Cardiac fibroblast (primary cell): ENCODE data around the gene SLC39A11.

Experiments
- DNase-seq, 2 donors: peaks; one replicate each; pipeline versions ENCODE4 v3.0.0 to v3.0.0-alpha.2; 2010; ENCODE audit warnings: low read depth in 2 of 2
- H3K4me3 ChIP-seq, 2 donors: replicated peaks in 1 of 2; 1 replicate in 1 of 2; 2 replicates in 1 of 2; pipeline ENCODE4 v1.5.1; 2011; ENCODE audit warnings: low read depth in 2 of 2, low read length in 2 of 2, mild to moderate bottlenecking in 2 of 2, moderate library complexity in 1 of 2
- CTCF ChIP-seq: IDR thresholded peaks from one replicate; pipeline ENCODE4 v1.5.1; 2011; ENCODE audit warnings: low read depth, mild to moderate bottlenecking, low read length, inconsistent platforms

Gene SLC39A11

GRCh38 chr17:72891627-72892026 is 200.9 kb downstream of the SLC39A11 start:
- DNase-seq, result no peak
- no peak for TF ChIP-seq CTCF
- no peak overlapping the region for H3K4me3 ChIP-seq

GRCh38 chr17:72890711-72891110 is 201.8 kb downstream of the SLC39A11 start:
- TF ChIP-seq CTCF, result no peak
- peak; percentile 14 to 64 for DNase-seq
- H3K4me3 ChIP-seq, result no peak overlapping the region

- DNase-seq, result peak in 1 of 2 donors; percentile 55
- TF ChIP-seq CTCF, result no peak
- no peak overlapping the region for H3K4me3 ChIP-seq
Observed at GRCh38 chr17:72887917-72888316, 204.6 kb downstream of the SLC39A11 start.

DNA sequence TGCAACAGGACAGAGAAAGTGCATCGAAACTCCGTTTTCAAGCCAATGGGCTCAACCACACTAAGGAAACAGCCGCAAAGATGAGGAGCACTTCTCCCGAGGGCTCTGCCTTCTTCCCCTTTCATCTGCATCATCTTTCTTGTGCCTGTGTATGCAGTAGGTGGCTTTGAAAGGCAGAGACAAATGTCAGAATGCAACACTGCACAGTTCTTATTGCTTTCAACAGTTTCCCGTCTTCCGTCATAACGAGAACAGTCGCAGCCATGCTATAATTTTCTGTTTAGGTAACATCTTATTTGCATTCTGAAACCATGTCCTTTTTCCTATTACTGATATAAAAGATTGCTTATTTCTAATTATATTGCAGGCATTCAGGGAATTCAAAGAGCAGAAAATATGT is 205.2 kb downstream of the SLC39A11 start:
- DNase-seq, result no peak
- TF ChIP-seq CTCF, result no peak
- no peak overlapping the region for H3K4me3 ChIP-seq

GRCh38 chr17:72886622-72887021 is 205.9 kb downstream of the SLC39A11 start:
- DNase-seq, result no peak
- H3K4me3 ChIP-seq, result no peak overlapping the region
- no peak for TF ChIP-seq CTCF

DNA sequence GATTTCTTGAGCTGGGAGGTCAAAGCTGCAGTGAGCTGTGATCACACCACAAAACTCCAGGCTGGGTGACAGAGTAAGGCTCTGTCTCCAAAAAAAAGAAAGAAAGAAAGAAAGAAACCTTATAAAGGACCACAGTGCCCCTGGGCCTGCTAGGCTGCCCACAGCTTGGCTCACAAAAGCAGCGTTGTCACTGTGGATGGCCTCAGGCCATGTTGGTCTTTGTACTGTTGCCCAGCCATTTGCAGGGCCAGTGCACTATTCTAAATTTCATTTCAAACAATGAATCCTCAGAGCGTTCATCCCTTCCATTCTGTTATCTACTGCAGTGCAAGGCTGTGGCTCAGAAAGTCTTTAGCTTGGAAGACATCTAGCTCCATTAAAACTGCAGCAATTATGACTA is 208.4 kb downstream of the SLC39A11 start:
- no peak for TF ChIP-seq CTCF
- no peak overlapping the region for H3K4me3 ChIP-seq

GRCh38 chr17:72883351-72883750 is 209.1 kb downstream of the SLC39A11 start:
- DNase-seq, result no peak
- H3K4me3 ChIP-seq, result no peak overlapping the region
- no peak for TF ChIP-seq CTCF

More for the DNA sequence above, 208.4 kb downstream of the SLC39A11 start:
- DNase-seq, result no peak
